NB4 (cell line): ENCODE data around the gene UGGT2.

Experiments
- MYC ChIP-seq: IDR thresholded peaks from 2 replicates; pipeline ENCODE4 v1.6.1; 2011; ENCODE audit warnings: low read depth, low read length
- POLR2A ChIP-seq: IDR thresholded peaks from 2 replicates; pipeline ENCODE4 v1.6.1; 2011; ENCODE audit warnings: mild to moderate bottlenecking; ENCODE audit not compliant: insufficient read length; ENCODE audit errors: extremely low read depth
- TF ChIP-seq, protein P1 (sequence below): IDR thresholded peaks from one replicate; pipeline ENCODE4 v1.5.1; 2012; ENCODE audit warnings: low read depth, low read length
- TF ChIP-seq, protein P2 (sequence below): IDR thresholded peaks from 2 replicates; pipeline ENCODE4 v1.6.1; 2011; ENCODE audit warnings: low read depth, low read length

DNA sequence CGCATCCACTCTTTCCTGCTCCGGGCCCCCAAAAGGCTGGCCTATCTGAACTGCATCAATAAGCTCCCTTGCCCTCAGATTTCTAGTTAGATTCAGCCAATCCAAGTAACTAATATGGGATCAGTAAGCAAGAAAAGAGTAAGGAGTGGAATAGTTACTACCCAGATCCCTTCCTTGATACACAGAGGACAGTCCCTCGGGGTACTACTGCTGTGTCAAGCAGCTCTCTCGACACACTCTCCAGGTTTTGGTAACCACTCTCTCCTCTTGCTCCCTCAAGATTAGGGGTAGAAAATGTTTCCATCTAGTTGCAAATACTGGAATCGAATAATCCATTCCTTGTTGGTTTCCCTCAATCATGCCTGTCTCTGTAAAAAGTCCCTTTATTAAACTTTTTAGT, 65.4 kb downstream of the UGGT2 start:
- TF ChIP-seq, protein P1, sequence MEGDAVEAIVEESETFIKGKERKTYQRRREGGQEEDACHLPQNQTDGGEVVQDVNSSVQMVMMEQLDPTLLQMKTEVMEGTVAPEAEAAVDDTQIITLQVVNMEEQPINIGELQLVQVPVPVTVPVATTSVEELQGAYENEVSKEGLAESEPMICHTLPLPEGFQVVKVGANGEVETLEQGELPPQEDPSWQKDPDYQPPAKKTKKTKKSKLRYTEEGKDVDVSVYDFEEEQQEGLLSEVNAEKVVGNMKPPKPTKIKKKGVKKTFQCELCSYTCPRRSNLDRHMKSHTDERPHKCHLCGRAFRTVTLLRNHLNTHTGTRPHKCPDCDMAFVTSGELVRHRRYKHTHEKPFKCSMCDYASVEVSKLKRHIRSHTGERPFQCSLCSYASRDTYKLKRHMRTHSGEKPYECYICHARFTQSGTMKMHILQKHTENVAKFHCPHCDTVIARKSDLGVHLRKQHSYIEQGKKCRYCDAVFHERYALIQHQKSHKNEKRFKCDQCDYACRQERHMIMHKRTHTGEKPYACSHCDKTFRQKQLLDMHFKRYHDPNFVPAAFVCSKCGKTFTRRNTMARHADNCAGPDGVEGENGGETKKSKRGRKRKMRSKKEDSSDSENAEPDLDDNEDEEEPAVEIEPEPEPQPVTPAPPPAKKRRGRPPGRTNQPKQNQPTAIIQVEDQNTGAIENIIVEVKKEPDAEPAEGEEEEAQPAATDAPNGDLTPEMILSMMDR, result no peak
- TF ChIP-seq POLR2A, result no peak
- TF ChIP-seq MYC, result no peak
- TF ChIP-seq, protein P2, sequence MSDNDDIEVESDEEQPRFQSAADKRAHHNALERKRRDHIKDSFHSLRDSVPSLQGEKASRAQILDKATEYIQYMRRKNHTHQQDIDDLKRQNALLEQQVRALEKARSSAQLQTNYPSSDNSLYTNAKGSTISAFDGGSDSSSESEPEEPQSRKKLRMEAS, result no peak
